Measurements from ENCODE around the gene DCBLD2. TPM values are rescaled to one million over a fixed set of nuclear protein-coding genes. Genes with fewer than 3 reads are reported as not detected.

Gene DCBLD2
- total RNA-seq, 2 donors from 2014 or later, result 33.8 to 37.4 TPM

- Histone ChIP-seq H3K4me1 (ENCODE audit: control insufficient read depth in 1 of 2, low read depth in 2 of 2) (no peaks in the 10 kb centered on the region), H3K27me3 (replicated peaks; ENCODE audit: insufficient read depth) (no peaks in the 10 kb centered on the region), H3K9me3 (no peaks in the 10 kb centered on the region), H3K4me3 (no peak overlapping the region), H3K36me3 (peaks cover 5% of the 10 kb centered on the region), H3K27ac (no peak overlapping the region)
- TF ChIP-seq, protein P1, sequence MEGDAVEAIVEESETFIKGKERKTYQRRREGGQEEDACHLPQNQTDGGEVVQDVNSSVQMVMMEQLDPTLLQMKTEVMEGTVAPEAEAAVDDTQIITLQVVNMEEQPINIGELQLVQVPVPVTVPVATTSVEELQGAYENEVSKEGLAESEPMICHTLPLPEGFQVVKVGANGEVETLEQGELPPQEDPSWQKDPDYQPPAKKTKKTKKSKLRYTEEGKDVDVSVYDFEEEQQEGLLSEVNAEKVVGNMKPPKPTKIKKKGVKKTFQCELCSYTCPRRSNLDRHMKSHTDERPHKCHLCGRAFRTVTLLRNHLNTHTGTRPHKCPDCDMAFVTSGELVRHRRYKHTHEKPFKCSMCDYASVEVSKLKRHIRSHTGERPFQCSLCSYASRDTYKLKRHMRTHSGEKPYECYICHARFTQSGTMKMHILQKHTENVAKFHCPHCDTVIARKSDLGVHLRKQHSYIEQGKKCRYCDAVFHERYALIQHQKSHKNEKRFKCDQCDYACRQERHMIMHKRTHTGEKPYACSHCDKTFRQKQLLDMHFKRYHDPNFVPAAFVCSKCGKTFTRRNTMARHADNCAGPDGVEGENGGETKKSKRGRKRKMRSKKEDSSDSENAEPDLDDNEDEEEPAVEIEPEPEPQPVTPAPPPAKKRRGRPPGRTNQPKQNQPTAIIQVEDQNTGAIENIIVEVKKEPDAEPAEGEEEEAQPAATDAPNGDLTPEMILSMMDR (IDR thresholded peaks at IDR 0.05), result no peak
- ATAC-seq (ENCODE audit: insufficient number of reproducible peaks, low FRiP score, low read depth), result no peak
- DNase-seq (ENCODE audit: low spot score), result no peak
Observed at GRCh38 chr3:98805571-98805970, 95.9 kb downstream of the DCBLD2 start.

DNA sequence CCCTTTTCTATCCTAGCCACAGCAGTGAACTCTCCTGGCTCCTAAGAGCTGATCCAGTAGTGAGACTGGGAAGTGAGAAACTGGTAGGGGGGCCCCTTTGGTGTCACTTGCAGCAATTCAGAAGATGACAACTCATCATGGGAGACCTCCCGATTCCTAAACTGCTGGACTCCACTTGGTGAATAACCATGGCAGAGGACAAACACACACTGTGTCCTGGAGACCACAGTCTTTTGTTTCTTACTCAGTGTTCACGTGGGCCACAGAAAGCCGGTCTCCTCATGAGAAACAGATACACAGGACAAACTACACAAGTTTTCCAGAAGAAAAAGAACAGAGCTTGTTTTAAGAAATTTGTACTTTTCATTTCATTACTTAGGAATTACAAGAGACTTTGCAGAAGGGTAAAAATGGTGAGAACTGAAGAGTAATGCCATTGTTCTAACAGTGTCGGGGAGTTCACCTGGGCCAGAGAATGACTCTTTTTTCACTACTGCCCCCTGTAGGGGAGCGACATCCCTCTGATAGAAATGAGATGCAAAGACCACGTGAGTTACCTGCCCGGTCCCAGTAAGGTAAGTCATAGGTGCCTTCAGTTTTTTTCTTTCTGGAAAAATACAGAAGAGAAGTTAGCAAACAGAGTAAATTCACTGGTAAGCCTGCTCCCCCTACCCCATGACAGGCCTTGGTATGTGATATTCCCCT lies 100.3 kb downstream of the DCBLD2 start:
- Histone ChIP-seq H3K4me1 (ENCODE audit: control insufficient read depth in 1 of 2, low read depth in 2 of 2) (no peaks in the 10 kb centered on the region), H3K27me3 (replicated peaks; ENCODE audit: insufficient read depth) (no peaks in the 10 kb centered on the region), H3K4me3 (no peak overlapping the region), H3K9me3 (no peaks in the 10 kb centered on the region), H3K36me3 (peaks cover 5% of the 10 kb centered on the region), H3K27ac (no peak overlapping the region)
- no peak for DNase-seq (ENCODE audit: low spot score)
- TF ChIP-seq, protein P1 (IDR thresholded peaks at IDR 0.05), result no peak
- no peak for ATAC-seq (ENCODE audit: insufficient number of reproducible peaks, low FRiP score, low read depth)

DNA sequence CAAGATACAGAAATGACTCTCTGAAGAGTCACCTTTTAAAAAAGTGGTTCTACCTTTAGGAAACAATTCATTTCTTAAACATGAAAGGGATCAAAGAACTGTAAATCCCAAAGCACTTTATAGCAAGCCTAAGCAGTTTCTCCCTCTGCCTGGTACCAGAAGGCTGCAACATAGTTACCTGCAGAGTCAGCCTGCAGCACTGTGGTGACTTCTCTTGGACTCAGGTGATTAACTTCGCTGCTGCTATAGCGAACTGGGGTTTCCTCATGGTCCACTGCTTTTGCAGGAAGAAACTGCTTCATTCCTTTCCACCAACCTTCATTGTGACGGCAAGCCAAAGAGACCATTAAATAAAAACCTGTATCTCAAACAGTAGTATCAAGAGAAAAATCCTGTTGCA lies 101.1 kb downstream of the DCBLD2 start:
- H3K36me3 ChIP-seq, result no peaks in the 10 kb centered on the region
- TF ChIP-seq, protein P1 (IDR thresholded peaks at IDR 0.05), result no peak

GRCh38 chr3:98799479-98799878 lies 102.0 kb downstream of the DCBLD2 start:
- no peaks in the 10 kb centered on the region for H3K4me1 ChIP-seq (ENCODE audit: control insufficient read depth in 1 of 2, low read depth in 2 of 2)
- H3K4me3 ChIP-seq, result no peak overlapping the region
- no peak overlapping the region for H3K27ac ChIP-seq
- H3K36me3 ChIP-seq, result no peaks in the 10 kb centered on the region
- ATAC-seq (ENCODE audit: insufficient number of reproducible peaks, low FRiP score, low read depth) (no peak), DNase-seq (ENCODE audit: low spot score) (no peak)
- H3K9me3 ChIP-seq, result no peaks in the 10 kb centered on the region
- H3K27me3 ChIP-seq (replicated peaks; ENCODE audit: insufficient read depth), result no peaks in the 10 kb centered on the region
- TF ChIP-seq, protein P1 (IDR thresholded peaks at IDR 0.05), result no peak

More for the DNA sequence above, 101.1 kb downstream of the DCBLD2 start:
- H3K27me3 ChIP-seq (replicated peaks; ENCODE audit: insufficient read depth), result no peaks in the 10 kb centered on the region
- H3K27ac ChIP-seq, result no peak overlapping the region
- no peak for ATAC-seq (ENCODE audit: insufficient number of reproducible peaks, low FRiP score, low read depth)
- H3K4me1 ChIP-seq (ENCODE audit: control insufficient read depth in 1 of 2, low read depth in 2 of 2), result no peaks in the 10 kb centered on the region
- H3K4me3 ChIP-seq, result no peak overlapping the region
- H3K9me3 ChIP-seq, result no peaks in the 10 kb centered on the region
- no peak for DNase-seq (ENCODE audit: low spot score)

- TF ChIP-seq, protein P1 (IDR thresholded peaks at IDR 0.05), result no peak
- H3K27me3 ChIP-seq (replicated peaks; ENCODE audit: insufficient read depth), result no peaks in the 10 kb centered on the region
- H3K4me3 ChIP-seq, result no peak overlapping the region
- no peak overlapping the region for H3K27ac ChIP-seq
- DNase-seq (ENCODE audit: low spot score) (no peak), ATAC-seq (ENCODE audit: insufficient number of reproducible peaks, low FRiP score, low read depth) (no peak)
- H3K9me3 ChIP-seq, result no peaks in the 10 kb centered on the region
- no peaks in the 10 kb centered on the region for H3K4me1 ChIP-seq (ENCODE audit: control insufficient read depth in 1 of 2, low read depth in 2 of 2)
- H3K36me3 ChIP-seq, result no peaks in the 10 kb centered on the region
Observed at GRCh38 chr3:98798820-98799219, 102.7 kb downstream of the DCBLD2 start.
